ENCODE measurements around the gene FGF11.
"Not testable (repeated sequence)": the region's sequence is repeated elsewhere in the genome, so short reads cannot be mapped to it uniquely, and the experiment has no call there.

FGF11 gene

GRCh38 chr17:7481842-7482741 is 42.8 kb downstream of the FGF11 start:
- not testable (repeated sequence) for DNase-seq

GRCh38 chr17:7482742-7483088 is 43.4 kb downstream of the FGF11 start:
- not testable (repeated sequence) for DNase-seq

- peak; percentile 67 for DNase-seq
These were observed 44.1 kb downstream of the FGF11 start for GRCh38 chr17:7483255-7484066.

GRCh38 chr17:7484067-7484918 is 45.0 kb downstream of the FGF11 start, which contains the start of gene POLR2A:
Gene POLR2A (plus strand): TSS chr17:7484366.
- DNase-seq: peak; percentile 82

GRCh38 chr17:7484919-7485377 is 45.6 kb downstream of the FGF11 start:
- DNase-seq: no peak

- no peak for DNase-seq
These were observed 46.9 kb downstream of the FGF11 start for GRCh38 chr17:7486181-7486580.

- no peak for DNase-seq
These were observed 50.8 kb downstream of the FGF11 start for GRCh38 chr17:7490144-7490543.

GRCh38 chr17:7491583-7491982 is 52.3 kb downstream of the FGF11 start:
- DNase-seq: no peak

GRCh38 chr17:7493941-7494340 is 54.6 kb downstream of the FGF11 start:
- DNase-seq: no peak

Measured in NCI-H1436 treated with DMSO at 0.1 percent for 48 hours (cell line).